ENCODE data around the gene PRAMEF12.

- TF ChIP-seq REST (IDR thresholded peaks at IDR 0.05; ENCODE audit: low read depth) (no peak), FOXM1 (IDR thresholded peaks at IDR 0.05; ENCODE audit: borderline replicate concordance, low read depth) (no peak), CEBPB (IDR thresholded peaks at IDR 0.05) (no peak), TCF12 (IDR thresholded peaks at IDR 0.05; ENCODE audit: low read depth) (no peak), EP300 (IDR thresholded peaks at IDR 0.05; ENCODE audit: borderline replicate concordance) (no peak), ZBTB7A (IDR thresholded peaks at IDR 0.05; ENCODE audit: low read depth) (no peak), RAD21 (IDR thresholded peaks at IDR 0.05; ENCODE audit: low read depth) (no peak), TAF1 (IDR thresholded peaks at IDR 0.05; ENCODE audit: low read depth) (no peak), YY1 (IDR thresholded peaks at IDR 0.05; ENCODE audit: low read depth) (no peak), MAX (IDR thresholded peaks at IDR 0.05) (no peak), CREB1 (IDR thresholded peaks at IDR 0.05; ENCODE audit: low read depth) (no peak), NFIC (IDR thresholded peaks at IDR 0.05) (no peak), TEAD4 (IDR thresholded peaks at IDR 0.05) (no peak)
These were observed 4.5 kb upstream of the PRAMEF12 start for GRCh38 chr1:12769031-12769430.

Measured in Ishikawa (cell line).